GM18907 (cell line): ENCODE measurements around the gene ANO2.

Experiments used
- ATAC-seq: cut with Tn5 transposase; IDR thresholded peaks from one replicate; pipeline ENCODE4 v1.9.1; 2021; ENCODE audit warnings: mild to moderate bottlenecking, moderate library complexity; ENCODE audit not compliant: unreplicated experiment

ANO2 gene

GRCh38 chr12:5736527-5736926, 208.5 kb downstream of the ANO2 start:
- no peak for ATAC-seq

GRCh38 chr12:5736016-5736415, 209.0 kb downstream of the ANO2 start:
- ATAC-seq, result no peak

DNA sequence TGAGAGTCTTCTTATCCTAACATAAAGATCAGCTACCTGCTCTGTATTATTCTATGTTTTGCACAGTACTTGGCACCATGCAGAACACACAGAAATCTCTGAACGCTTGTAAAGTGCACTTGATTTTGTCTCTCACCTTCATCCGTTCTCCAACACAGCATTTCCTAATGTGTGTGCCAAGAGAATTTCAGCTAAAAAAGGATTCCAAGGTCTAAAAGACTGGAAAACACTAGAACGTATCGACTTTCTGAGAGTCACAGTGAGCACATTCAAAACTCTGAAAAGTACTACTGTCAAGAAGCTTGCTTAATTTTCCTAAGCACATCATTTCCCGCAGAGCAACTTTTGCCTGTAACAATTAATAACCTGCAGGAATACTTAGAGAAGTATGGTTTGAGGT, 211.1 kb downstream of the ANO2 start:
- ATAC-seq, result no peak

DNA sequence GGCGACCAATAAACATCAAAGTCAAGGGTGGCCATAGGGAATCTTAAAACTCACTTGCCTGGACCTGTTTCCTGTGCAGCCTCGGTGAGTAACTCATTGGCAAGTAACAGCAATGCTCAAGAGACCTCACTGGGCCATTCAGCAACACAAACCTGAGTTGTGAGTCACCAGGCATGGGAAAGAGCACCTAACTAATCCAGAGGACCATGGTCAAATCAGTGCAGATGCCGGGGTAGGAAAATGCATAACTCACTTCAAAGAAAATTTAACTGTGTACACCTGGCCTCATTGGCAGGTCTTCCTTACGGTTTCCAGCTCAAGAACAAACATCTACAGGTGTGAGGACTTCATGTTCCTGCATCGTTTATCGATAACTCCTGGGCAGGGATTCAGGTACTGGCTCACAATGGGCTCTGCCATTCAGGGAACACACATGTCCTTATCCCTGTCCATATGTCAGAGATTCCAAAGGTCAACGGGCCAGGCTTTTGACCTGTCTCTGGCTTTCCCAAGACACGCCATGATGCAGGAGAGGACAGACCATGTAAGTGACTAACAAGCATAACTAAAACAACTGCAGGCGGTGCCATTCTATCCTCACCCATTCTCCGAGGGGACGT, 211.8 kb downstream of the ANO2 start:
- ATAC-seq, result no peak

GRCh38 chr12:5730962-5731361, 214.1 kb downstream of the ANO2 start:
- no peak for ATAC-seq

GRCh38 chr12:5723711-5724252, 221.3 kb downstream of the ANO2 start:
- ATAC-seq, result no peak

GRCh38 chr12:5723071-5723470, 222.0 kb downstream of the ANO2 start:
- no peak for ATAC-seq

- no peak for ATAC-seq
Measured at GRCh38 chr12:5720381-5721005, 224.6 kb downstream of the ANO2 start.

- ATAC-seq, result no peak
Measured at GRCh38 chr12:5718680-5719079, 226.4 kb downstream of the ANO2 start.

DNA sequence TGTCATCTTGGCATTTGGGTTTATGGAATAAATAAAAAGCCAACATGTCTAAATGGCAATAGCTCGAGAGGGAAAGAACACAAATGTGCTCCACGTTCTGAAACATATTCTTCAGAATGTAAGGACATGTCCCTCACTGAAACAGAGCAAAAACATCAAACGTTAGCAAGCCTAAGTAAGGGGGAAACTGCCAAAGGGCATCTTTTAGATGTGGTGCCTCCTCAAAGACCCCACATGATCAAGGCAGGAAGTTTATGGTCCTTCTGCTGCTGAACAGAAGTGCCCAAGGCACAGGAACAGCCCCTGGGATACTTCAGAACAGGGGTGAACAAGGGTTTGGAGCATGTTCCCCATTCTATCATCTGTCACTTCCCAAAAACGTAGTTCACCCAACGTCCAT, 227.0 kb downstream of the ANO2 start:
- ATAC-seq, result no peak

GRCh38 chr12:5716976-5717375, 228.1 kb downstream of the ANO2 start:
- ATAC-seq, result no peak

- no peak for ATAC-seq
Measured at GRCh38 chr12:5716201-5716600, 228.9 kb downstream of the ANO2 start.

- ATAC-seq, result no peak
Measured at GRCh38 chr12:5715021-5715420, 230.0 kb downstream of the ANO2 start.

DNA sequence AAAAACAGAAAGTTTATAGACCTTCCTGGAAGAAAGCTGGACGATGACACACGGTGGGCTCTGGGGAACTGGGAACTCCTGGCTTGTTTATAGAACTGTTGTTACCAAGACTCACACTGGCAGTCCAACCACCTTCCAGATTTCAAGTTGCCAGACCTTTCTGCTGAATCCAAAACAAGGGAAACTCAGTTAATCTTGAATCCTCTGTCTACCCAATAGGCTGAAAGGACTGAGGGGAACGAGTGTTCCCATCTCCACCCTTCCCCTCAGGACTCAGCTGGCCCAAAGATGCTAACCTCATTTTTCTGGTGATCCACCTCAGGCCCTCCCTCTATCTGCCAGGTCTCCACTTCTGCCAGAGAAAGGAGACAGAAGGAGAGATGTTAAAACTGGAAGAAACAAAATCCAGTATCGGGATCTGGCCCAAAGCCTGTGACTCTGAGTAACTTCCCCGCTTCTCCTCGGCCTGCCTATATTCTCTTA, 231.4 kb downstream of the ANO2 start:
- ATAC-seq, result no peak

GRCh38 chr12:5710260-5710878, 234.7 kb downstream of the ANO2 start:
- no peak for ATAC-seq

DNA sequence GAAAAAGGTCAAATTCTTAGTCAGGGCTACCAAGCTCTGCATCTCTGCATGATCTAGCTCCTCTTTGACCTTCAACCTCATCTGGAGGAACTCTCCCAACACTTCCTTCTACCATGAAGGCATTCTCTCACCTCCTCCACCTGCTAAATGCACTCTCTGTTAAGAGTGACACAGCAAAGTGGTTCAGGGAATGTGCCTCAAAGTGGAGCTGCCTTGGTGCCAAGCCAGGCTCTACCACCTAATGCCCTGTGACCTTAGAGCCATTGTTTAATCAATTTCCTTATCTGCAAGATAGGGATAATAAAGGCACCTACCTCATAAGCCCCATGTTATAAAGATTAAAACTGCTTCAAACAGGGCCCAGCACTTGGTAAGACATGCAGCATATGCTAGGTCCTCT, 236.7 kb downstream of the ANO2 start:
- no peak for ATAC-seq

GRCh38 chr12:5706247-5706646, 238.8 kb downstream of the ANO2 start:
- ATAC-seq, result no peak

DNA sequence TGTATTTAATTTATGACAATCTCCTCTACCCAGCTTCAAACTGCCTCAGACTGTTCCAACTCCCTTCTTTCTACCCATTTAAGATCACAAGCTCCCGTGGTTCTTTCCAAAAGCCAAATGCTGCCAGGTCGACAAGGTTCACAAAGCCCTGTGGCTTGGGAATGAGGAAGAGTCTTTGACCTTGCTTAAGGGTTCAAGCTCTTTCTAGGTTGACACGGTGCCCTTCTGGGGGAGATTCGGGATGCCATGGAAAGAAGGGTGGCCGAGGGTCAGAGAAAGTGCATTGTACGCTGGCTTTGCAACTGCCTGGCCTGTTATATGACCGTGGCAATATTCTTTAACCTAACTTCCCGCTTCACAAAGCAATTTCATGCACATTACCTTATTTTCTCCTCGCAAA, 239.3 kb downstream of the ANO2 start:
- ATAC-seq, result no peak

GRCh38 chr12:5694759-5695409, 250.2 kb downstream of the ANO2 start:
- no peak for ATAC-seq

DNA sequence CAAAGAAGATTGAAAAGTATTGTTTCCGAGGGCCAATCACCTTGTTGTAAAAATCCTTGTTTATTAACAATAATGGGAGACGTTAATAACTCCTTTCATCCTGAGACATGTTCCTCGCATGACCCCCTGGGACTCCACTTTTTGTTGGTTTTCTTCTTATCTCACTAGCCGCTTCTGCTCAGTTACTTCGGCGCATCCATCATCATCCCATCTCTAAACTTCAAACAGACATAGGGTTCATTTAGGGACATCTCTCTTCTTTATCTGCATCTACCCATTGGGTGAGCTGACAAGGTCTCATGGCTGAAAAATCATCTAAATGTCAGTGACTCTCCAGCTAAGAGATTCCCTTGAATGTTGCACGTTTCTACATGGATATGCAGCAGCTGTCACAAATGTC, 252.2 kb downstream of the ANO2 start:
- no peak for ATAC-seq

GRCh38 chr12:5691943-5692342, 253.1 kb downstream of the ANO2 start:
- no peak for ATAC-seq

GRCh38 chr12:5690240-5690639, 254.8 kb downstream of the ANO2 start:
- no peak for ATAC-seq
